Endothelial cell of umbilical vein (primary cell): ENCODE results near the gene TBC1D5. TPM values are rescaled to one million over a fixed set of nuclear protein-coding genes. Genes with fewer than 3 reads are reported as not detected.

Experiments
- BruUV-seq: library from RNA; stranded (reverse); fragments of 400-500 nt; replicated peaks from 2 replicates; lab custom pipeline; 2021; lab: Mats Ljungman, UMichigan
- CTCF ChIA-PET: fragments of 300-600, 350-600 bp; sonication (Branson Sonifier 250); formaldehyde crosslinking; loops from one replicate; lab custom pipeline; 2021; ENCODE audit warnings: antibody characterized with exemption, inconsistent platforms; lab: Charles Lee
- POLR2A ChIA-PET: fragments of 300-600, 350-600 bp; sonication (Branson Sonifier 250); formaldehyde crosslinking; loops from one replicate; lab custom pipeline; 2021; ENCODE audit warnings: antibody characterized with exemption, inconsistent platforms; lab: Charles Lee
- DNase-seq: peaks from one replicate; pipeline ENCODE4 v3.0.0-alpha.2; 2011; ENCODE audit warnings: low read depth, low spot score
- FAIRE-seq: peaks from 2 replicates; lab custom pipeline; 2011; peaks lifted over from hg19 to GRCh38; lab: Jason Lieb, UNC
- H2AFZ ChIP-seq: 2 replicates; pipeline ENCODE4 v1.6.0; 2012; ENCODE audit warnings: low read depth, low read length, control low read depth, inconsistent platforms
- H3K27ac ChIP-seq: 2 replicates; pipeline ENCODE4 v1.5.1; 2011; ENCODE audit warnings: low read depth, mild to moderate bottlenecking, control low read depth, low read length, moderate library complexity; ENCODE audit not compliant: insufficient read depth
- H3K27me3 ChIP-seq, 2 experiments: 2 replicates each; pipeline versions ENCODE4 v1.6.0 to v1.6.1; 2011; ENCODE audit warnings: low read length in 2 of 2, mixed read lengths in 1 of 2; ENCODE audit not compliant: control insufficient read depth in 2 of 2, insufficient read depth in 2 of 2
- H3K36me3 ChIP-seq, 2 experiments: 2 replicates in 1 of 2; 3 replicates in 1 of 2; pipeline ENCODE4 v1.5.1; 2011; ENCODE audit warnings: low read length in 2 of 2, mild to moderate bottlenecking in 1 of 2, moderate library complexity in 1 of 2; ENCODE audit not compliant: control insufficient read depth in 2 of 2, insufficient read depth in 2 of 2; ENCODE audit errors: extremely low read depth in 1 of 2
- H3K4me1 ChIP-seq: 3 replicates; pipeline ENCODE4 v1.5.1; 2011; ENCODE audit warnings: mild to moderate bottlenecking, low read length; ENCODE audit not compliant: control insufficient read depth, insufficient read depth; ENCODE audit errors: extremely low read depth
- H3K4me2 ChIP-seq: 2 replicates; pipeline ENCODE4 v1.6.1; 2011; ENCODE audit warnings: low read length, control low read depth, mixed read lengths; ENCODE audit not compliant: insufficient read depth
- H3K4me3 ChIP-seq, 3 experiments: fragments of 200-600 bp in 1 of 3; sonication (generic), shearing (Covaris generic) in 1 of 3; replicated peaks in 1 of 3; 2 replicates each; pipeline ENCODE4 v1.5.1; 2011 to 2016; ENCODE audit warnings: control low read depth in 3 of 3, low read length in 3 of 3, mild to moderate bottlenecking in 2 of 3, inconsistent platforms in 1 of 3, low read depth in 1 of 3, moderate library complexity in 1 of 3; ENCODE audit not compliant: insufficient read depth in 1 of 3
- H3K79me2 ChIP-seq: 2 replicates; pipeline ENCODE4 v1.6.0; 2012; ENCODE audit warnings: low read length, inconsistent platforms; ENCODE audit not compliant: control insufficient read depth, insufficient read depth
- H3K9ac ChIP-seq: replicated peaks from 2 replicates; pipeline ENCODE3; 2011; ENCODE audit warnings: low read length, control low read depth; ENCODE audit not compliant: insufficient read depth; ENCODE audit errors: extremely low read depth
- H3K9me1 ChIP-seq: replicated peaks from 3 replicates; pipeline ENCODE4 v1.6.0; 2011; ENCODE audit warnings: mild to moderate bottlenecking, low read length; ENCODE audit not compliant: control insufficient read depth, insufficient read depth; ENCODE audit errors: extremely low read depth
- H3K9me3 ChIP-seq: replicated peaks from 2 replicates; pipeline ENCODE4 v1.5.1; 2012; ENCODE audit warnings: low read length, inconsistent platforms; ENCODE audit not compliant: control insufficient read depth, insufficient read depth
- H4K20me1 ChIP-seq: replicated peaks from 2 replicates; pipeline ENCODE3; 2011; ENCODE audit warnings: mild to moderate bottlenecking, low read length; ENCODE audit not compliant: control insufficient read depth, insufficient read depth; ENCODE audit errors: extremely low read depth
- EZH2 ChIP-seq: IDR thresholded peaks from 2 replicates; pipeline ENCODE4 v1.6.1; 2012; ENCODE audit warnings: borderline replicate concordance, low read depth, mild to moderate bottlenecking, moderate library complexity, low read length, inconsistent platforms; ENCODE audit not compliant: severe bottlenecking
- FOS ChIP-seq: IDR thresholded peaks from 2 replicates; pipeline ENCODE4 v1.6.1; 2011; ENCODE audit warnings: mild to moderate bottlenecking, low read length, moderate library complexity, borderline replicate concordance; ENCODE audit not compliant: insufficient read depth
- GATA2 ChIP-seq: IDR thresholded peaks from 2 replicates; pipeline ENCODE4 v1.7.0; 2011; ENCODE audit warnings: low read depth, mild to moderate bottlenecking, moderate library complexity, mixed read lengths, low read length; ENCODE audit not compliant: insufficient read length, insufficient read depth
- JUN ChIP-seq: IDR thresholded peaks from 2 replicates; pipeline ENCODE4 v1.6.1; 2011; ENCODE audit warnings: borderline replicate concordance, low read depth; ENCODE audit not compliant: insufficient read length, insufficient read depth
- POLR2A ChIP-seq: IDR thresholded peaks from 2 replicates; pipeline ENCODE4 v1.6.1; 2012; ENCODE audit warnings: low read depth, mild to moderate bottlenecking, control low read depth, low read length
- dilution Hi-C: fragments of 300-500 bp; cut with MboI; formaldehyde crosslinking; loops from one replicate; pipeline ENCODE4 v1.15.0; 2019; ENCODE audit warnings: low sequenced_read_pairs; ENCODE audit not compliant: extremely low pct_ligation_motif_present
- intact Hi-C: fragments of 100-400 bp; cut with micrococcal nuclease; formaldehyde crosslinking; loops from one replicate; pipeline ENCODE4 v1.10.0; 2022
- polyA plus RNA-seq, 4 experiments: library from polyadenylated mRNA; depleted of rRNA in 3 of 4; stranded (reverse) in 3 of 4; unstranded in 1 of 4; fragments of >200 nt; gene quantifications; 2 replicates each; pipeline versions ENCODE4 v1.2.1 to v1.2.3, GENCODE V29; 2011 to 2012; ENCODE audit warnings: missing spikeins in 1 of 4
- total RNA-seq: library from RNA; stranded (reverse); gene quantifications from 2 replicates; pipeline ENCODE4 v1.2.3, GENCODE V29; 2021

Gene TBC1D5
- total and polyA plus RNA-seq, 2 donors (not counting 3 experiments of a cell fraction or from before 2014, with no cell fraction given), result 17.5 to 44.7 TPM

DNA sequence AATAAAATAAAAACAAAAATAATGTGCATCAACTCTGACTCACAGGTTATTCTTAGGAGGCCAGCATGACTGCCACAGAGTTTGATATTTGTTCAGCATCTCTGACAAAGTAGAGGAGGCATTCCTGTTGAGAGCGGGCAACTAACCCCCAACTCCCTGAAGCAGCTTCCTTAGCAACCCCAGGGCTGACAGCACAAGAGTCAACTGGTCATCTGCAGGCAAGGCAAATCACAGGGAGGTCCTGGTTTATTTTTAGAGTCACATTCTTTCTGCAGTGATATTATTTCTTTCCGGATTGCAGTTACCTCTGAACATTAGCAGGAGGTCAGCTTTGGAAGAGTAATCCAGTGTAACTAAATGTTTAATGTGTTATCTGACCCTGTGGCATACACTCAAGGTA is 584.7 kb downstream of the TBC1D5 start:
- ChIA-PET CTCF (no interaction called here), POLR2A (no interaction called here)
- no peak overlapping the region for H3K4me2 ChIP-seq
- no peaks in the 10 kb centered on the region for H3K9me1 ChIP-seq
- no peak for DNase-seq
- H3K79me2 ChIP-seq, result no peaks in the 10 kb centered on the region
- peak; percentile 68 for FAIRE-seq
- intact Hi-C loops (no loop called here), dilution Hi-C loops (no loop called here)
- H3K9ac ChIP-seq, result no peak overlapping the region
- no peaks in the 10 kb centered on the region for H3K9me3 ChIP-seq
- BruUV-seq, result no TSS peak
- H4K20me1 ChIP-seq, result no peaks in the 10 kb centered on the region
- no peaks in the 10 kb centered on the region for H3K27me3 ChIP-seq
- H3K4me1 ChIP-seq, result no peaks in the 10 kb centered on the region
- H3K36me3 ChIP-seq, result peaks cover 0 to 8% of the 10 kb centered on the region in 2 experiments
- no peak overlapping the region for H3K4me3 ChIP-seq
- no peak overlapping the region for H2AFZ ChIP-seq
- no peak overlapping the region for H3K27ac ChIP-seq
- no peak for TF ChIP-seq EZH2
- TF ChIP-seq GATA2, result no peak
- TF ChIP-seq JUN, result no peak
- no peak for TF ChIP-seq POLR2A

DNA sequence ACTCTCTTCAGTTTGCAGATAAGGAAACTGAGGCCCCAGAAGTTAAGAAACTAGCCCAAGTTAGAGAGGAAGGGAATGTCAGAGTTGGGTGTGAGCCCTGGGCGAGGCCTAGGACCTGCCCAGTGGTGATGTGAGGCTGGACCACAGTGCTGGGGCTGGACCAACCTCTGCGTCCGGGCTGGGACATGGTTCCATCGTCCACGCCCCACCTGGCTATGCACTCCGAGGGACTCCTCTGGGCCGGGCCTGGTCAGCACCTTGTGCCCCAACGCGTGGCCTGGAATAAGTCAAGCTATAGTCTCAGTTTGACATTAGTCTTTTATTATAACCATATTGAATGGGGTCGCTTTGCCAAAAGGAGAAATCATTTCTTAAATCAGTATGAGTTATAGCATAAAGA is 585.6 kb downstream of the TBC1D5 start:
- BruUV-seq, result no TSS peak
- H3K9ac ChIP-seq, result no peak overlapping the region
- intact Hi-C loops, result no loop called here
- ChIA-PET CTCF (interaction anchor here (1.1 kb wide), 1 partner anchor 328 kb away, joined by 3 read pairs; no protein-coding TSS in a partner anchor), POLR2A (no interaction called here)
- dilution Hi-C loops, result no loop called here
- FAIRE-seq (no peak), DNase-seq (no peak)
- H3K4me1 ChIP-seq, result no peaks in the 10 kb centered on the region
- H3K4me2 ChIP-seq, result no peak overlapping the region
- H3K79me2 ChIP-seq, result no peaks in the 10 kb centered on the region
- H3K9me3 ChIP-seq, result no peaks in the 10 kb centered on the region
- H2AFZ ChIP-seq, result no peak overlapping the region
- TF ChIP-seq FOS, result no peak
- no peaks in the 10 kb centered on the region for H3K27me3 ChIP-seq
- H3K36me3 ChIP-seq, result peaks cover 0 to 8% of the 10 kb centered on the region in 2 experiments
- no peak overlapping the region for H3K27ac ChIP-seq
- no peak overlapping the region for H3K4me3 ChIP-seq
- H3K9me1 ChIP-seq, result no peaks in the 10 kb centered on the region
- no peaks in the 10 kb centered on the region for H4K20me1 ChIP-seq
